ENCODE data around the gene EVI5.

- TF ChIP-seq YY1 (IDR thresholded peaks at IDR 0.05; ENCODE audit: insufficient read depth, insufficient read length), result no peak
- no peak for TF ChIP-seq ZNF274 (IDR thresholded peaks at IDR 0.05; ENCODE audit: low read depth, low read length)
These were observed 20.3 kb upstream of the EVI5 start for GRCh38 chr1:92805216-92805615.
